K562 (cell line): ENCODE measurements around the gene PTOV1.

Experiments
- CTCF ChIP-seq, 3 experiments: IDR thresholded peaks in 2 of 3; conservative IDR thresholded peaks in 1 of 3; 2 replicates each; pipeline ENCODE4 v1.5.1; 2011 to 2012; ENCODE audit warnings: low read length in 3 of 3, mild to moderate bottlenecking in 3 of 3, control low read depth in 2 of 3, improper control_type of control experiment in 1 of 3, inconsistent platforms in 1 of 3, low read depth in 1 of 3, mixed read lengths in 1 of 3, moderate library complexity in 1 of 3; ENCODE audit not compliant: insufficient read depth in 2 of 3
- POLR2AphosphoS5 ChIP-seq: IDR thresholded peaks from 2 replicates; pipeline ENCODE4 v1.6.1; 2011; ENCODE audit warnings: mild to moderate bottlenecking, low read depth, low read length, moderate library complexity; ENCODE audit not compliant: control insufficient read depth, insufficient read depth

GRCh38 chr19:49874503-49875157 is 23.7 kb downstream of the PTOV1 start:
- TF ChIP-seq CTCF (IDR thresholded peaks at IDR 0.05 in 2 of 3, conservative IDR thresholded peaks at IDR 0.05 in 1 of 3; ENCODE audit: insufficient read depth in 2 of 3, low read depth in 1 of 3, low read length in 3 of 3) (no peak), POLR2AphosphoS5 (no peak)
